ENCODE results near the gene RAVER2. TPM values are rescaled to one million over a fixed set of nuclear protein-coding genes. Genes with fewer than 3 reads are reported as not detected.

The RAVER2 gene
- total RNA-seq, 1 experiment from 2014 or later: 13.3 TPM

DNA sequence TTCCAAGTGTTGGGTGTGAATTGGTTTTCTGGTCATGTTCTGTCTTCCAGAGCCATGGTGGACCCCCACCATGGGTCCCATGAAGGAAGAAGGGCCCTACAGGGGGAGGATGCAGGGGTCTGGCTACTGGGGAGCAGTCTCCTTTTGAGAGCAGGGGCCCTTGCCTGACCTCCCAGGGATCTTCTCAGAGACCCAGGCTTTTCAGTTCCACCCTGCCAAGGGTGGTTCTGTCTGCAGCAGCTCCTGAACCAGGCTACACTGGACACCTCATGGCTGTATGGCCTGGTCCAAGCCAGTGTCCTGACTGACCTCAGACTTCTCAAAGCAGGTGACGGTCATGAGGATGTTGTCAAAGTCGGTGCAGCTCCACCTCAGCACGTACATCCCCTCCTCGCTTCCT is 112.5 kb downstream of the RAVER2 start:
- Histone ChIP-seq H2BK12ac (ENCODE audit: insufficient read length, low read depth, low read length) (no peak overlapping the region), H2BK15ac (ENCODE audit: low read depth, low read length) (no peak overlapping the region), H3K14ac (ENCODE audit: insufficient read depth, low read length) (no peak overlapping the region), H4K8ac (replicated peaks; ENCODE audit: insufficient read length, low read depth, low read length) (no peak overlapping the region), H2AK5ac (ENCODE audit: insufficient read length, low read length) (no peak overlapping the region), H4K5ac (ENCODE audit: insufficient read length, low read depth, low read length) (no peak overlapping the region), H3K27me3 (ENCODE audit: insufficient read depth, low read length) (no peaks in the 10 kb centered on the region), H2AFZ (ENCODE audit: low read length) (no peak overlapping the region), H3K4ac (ENCODE audit: low read depth, low read length) (no peak overlapping the region), H2BK20ac (ENCODE audit: low read depth, low read length, poor library complexity, severe bottlenecking) (no peak overlapping the region), H3K27ac (ENCODE audit: insufficient read length, low read depth, low read length) (no peak overlapping the region), H3T11ph (ENCODE audit: low read length) (no peak overlapping the region), H3K4me1 (ENCODE audit: insufficient read depth, low read length) (no peaks in the 10 kb centered on the region), H3K79me1 (ENCODE audit: insufficient read depth, low read depth, low read length, poor library complexity, severe bottlenecking) (no peaks in the 10 kb centered on the region), H3K56ac (ENCODE audit: insufficient read length, low read depth, low read length) (no peak overlapping the region), H2BK5ac (ENCODE audit: insufficient read length, low read length) (no peak overlapping the region), H3K4me2 (ENCODE audit: insufficient read depth, insufficient read length, low read length) (no peak overlapping the region), H3K79me2 (ENCODE audit: insufficient read depth, low read length) (no peaks in the 10 kb centered on the region), H2BK120ac (ENCODE audit: low read depth, low read length, poor library complexity, severe bottlenecking) (no peak overlapping the region), H3K23ac (ENCODE audit: insufficient read length, low read depth, low read length) (no peak overlapping the region), H3K9ac (ENCODE audit: extremely low read depth, insufficient read length, low read length) (no peak overlapping the region), H4K20me1 (ENCODE audit: control insufficient read depth, insufficient read depth, insufficient read length) (no peaks in the 10 kb centered on the region), H3K9me3 (ENCODE audit: control insufficient read depth, low read depth, low read length) (no peaks in the 10 kb centered on the region), H3K23me2 (ENCODE audit: insufficient read length, low read depth, low read length, poor library complexity, severe bottlenecking) (no peaks in the 10 kb centered on the region), H3K18ac (ENCODE audit: insufficient read length, low read depth, low read length) (no peak overlapping the region), H4K91ac (ENCODE audit: insufficient read length, low read depth, low read length) (no peak overlapping the region)
- WGBS (ENCODE audit: extremely low coverage, insufficient read length, low lambda C conversion rate): no CpG with 5 or more reads among the region's 4 CpGs
- Mint-ChIP-seq H3K36me3 (ENCODE audit: insufficient read depth in 1 of 3, low read depth in 3 of 3) (peaks cover 4 to 17% (median 16%) of the 10 kb centered on the region in 3 experiments; a peak in 5 of 7 replicates), H3K27ac (no peak overlapping the region), H3K27me3 (ENCODE audit: low read depth) (no peaks in the 10 kb centered on the region), H3K9me3 (no peaks in the 10 kb centered on the region), H3K4me3 (no peak overlapping the region), H3K4me1 (peaks cover 9 to 12% of the 10 kb centered on the region in 2 experiments)
- TF ChIP-seq CTCF (conservative IDR thresholded peaks at IDR 0.05): no peak
- no peak for DNase-seq

Measured in H9 (cell line).